ENCODE results near the gene POLDIP2. TPM values are rescaled to one million over a fixed set of nuclear protein-coding genes. Genes with fewer than 3 reads are reported as not detected.

POLDIP2 gene
- total and polyA plus RNA-seq, 2 of the 13 experiments (the other 11 are each of a cell fraction or from before 2014, with no cell fraction given) = 85.9 to 114 TPM

GRCh38 chr17:28341516-28341915 lies 15.8 kb downstream of the POLDIP2 start (continued):
- no peak for TF ChIP-seq ZNF646 (CRISPR knock-in tag; IDR thresholded peaks at IDR 0.05)

DNA sequence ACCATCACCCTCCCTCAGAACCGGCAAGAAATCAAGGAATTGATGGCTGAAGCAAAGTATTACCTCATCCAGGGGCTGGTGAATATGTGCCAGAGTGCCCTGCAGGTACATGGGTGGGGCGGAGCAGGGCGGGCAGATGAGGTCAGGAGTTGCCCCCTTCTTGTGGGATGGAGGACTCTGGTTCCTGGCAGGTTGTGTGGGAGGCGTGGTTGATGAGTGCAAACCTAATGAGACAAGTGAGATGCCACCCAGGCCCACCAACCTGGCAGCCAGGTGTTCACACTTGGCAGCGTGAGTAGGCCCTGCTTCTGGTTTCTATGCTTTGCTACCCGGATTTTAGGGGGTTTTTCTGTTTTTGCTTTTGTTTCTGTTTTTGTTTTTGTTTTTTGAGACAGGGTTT lies 17.0 kb downstream of the POLDIP2 start:
- Histone ChIP-seq H3K9ac (ENCODE audit: insufficient read depth, low read depth, low read length) (no peak overlapping the region), H3K4me2 (ENCODE audit: low read depth, low read length) (no peak overlapping the region), H3K4me3 (replicated peaks in 1 of 3; ENCODE audit: insufficient read depth in 1 of 3, low read depth in 2 of 3, low read length in 3 of 3) (no peak overlapping the region), H4K20me1 (ENCODE audit: insufficient read depth, low read length) (no peaks in the 10 kb centered on the region; the same call in 1 of the 2 replicates), H3K27me3 (ENCODE audit: control insufficient read depth in 1 of 2, insufficient read depth in 2 of 2, low read length in 2 of 2) (no peaks in the 10 kb centered on the region; a peak in 1 of 5 replicates), H3K9me3 (ENCODE audit: low read length) (no peaks in the 10 kb centered on the region), H3K4me1 (ENCODE audit: insufficient read depth, low read length) (peaks cover 17% of the 10 kb centered on the region), H3K79me2 (ENCODE audit: insufficient read depth, low read length) (peaks cover 25% of the 10 kb centered on the region), H2AFZ (ENCODE audit: low read length) (no peak overlapping the region), H3K36me3 (replicated peaks in 1 of 2; ENCODE audit: control insufficient read depth in 1 of 2, insufficient read depth in 2 of 2, low read length in 2 of 2) (peaks cover 28 to 43% of the 10 kb centered on the region in 2 experiments), H3K27ac (ENCODE audit: extremely low read length, insufficient read depth, low read length) (no peak overlapping the region)
- 90% methylated on average over 6 of the region's 6 CpGs for WGBS (ENCODE audit: low lambda C conversion rate)
- TF ChIP-seq IRX3 (CRISPR knock-in tag; IDR thresholded peaks at IDR 0.05; ENCODE audit: borderline replicate concordance, low read depth) = no peak
- TF ChIP-seq, protein P1, sequence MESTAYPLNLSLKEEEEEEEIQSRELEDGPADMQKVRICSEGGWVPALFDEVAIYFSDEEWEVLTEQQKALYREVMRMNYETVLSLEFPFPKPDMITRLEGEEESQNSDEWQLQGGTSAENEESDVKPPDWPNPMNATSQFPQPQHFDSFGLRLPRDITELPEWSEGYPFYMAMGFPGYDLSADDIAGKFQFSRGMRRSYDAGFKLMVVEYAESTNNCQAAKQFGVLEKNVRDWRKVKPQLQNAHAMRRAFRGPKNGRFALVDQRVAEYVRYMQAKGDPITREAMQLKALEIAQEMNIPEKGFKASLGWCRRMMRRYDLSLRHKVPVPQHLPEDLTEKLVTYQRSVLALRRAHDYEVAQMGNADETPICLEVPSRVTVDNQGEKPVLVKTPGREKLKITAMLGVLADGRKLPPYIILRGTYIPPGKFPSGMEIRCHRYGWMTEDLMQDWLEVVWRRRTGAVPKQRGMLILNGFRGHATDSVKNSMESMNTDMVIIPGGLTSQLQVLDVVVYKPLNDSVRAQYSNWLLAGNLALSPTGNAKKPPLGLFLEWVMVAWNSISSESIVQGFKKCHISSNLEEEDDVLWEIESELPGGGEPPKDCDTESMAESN (CRISPR knock-in tag; conservative IDR thresholded peaks at IDR 0.05) = no peak
- TF ChIP-seq SALL2 (CRISPR knock-in tag; IDR thresholded peaks at IDR 0.05) = no peak
- TF ChIP-seq, protein P2, sequence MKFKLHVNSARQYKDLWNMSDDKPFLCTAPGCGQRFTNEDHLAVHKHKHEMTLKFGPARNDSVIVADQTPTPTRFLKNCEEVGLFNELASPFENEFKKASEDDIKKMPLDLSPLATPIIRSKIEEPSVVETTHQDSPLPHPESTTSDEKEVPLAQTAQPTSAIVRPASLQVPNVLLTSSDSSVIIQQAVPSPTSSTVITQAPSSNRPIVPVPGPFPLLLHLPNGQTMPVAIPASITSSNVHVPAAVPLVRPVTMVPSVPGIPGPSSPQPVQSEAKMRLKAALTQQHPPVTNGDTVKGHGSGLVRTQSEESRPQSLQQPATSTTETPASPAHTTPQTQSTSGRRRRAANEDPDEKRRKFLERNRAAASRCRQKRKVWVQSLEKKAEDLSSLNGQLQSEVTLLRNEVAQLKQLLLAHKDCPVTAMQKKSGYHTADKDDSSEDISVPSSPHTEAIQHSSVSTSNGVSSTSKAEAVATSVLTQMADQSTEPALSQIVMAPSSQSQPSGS (CRISPR knock-in tag; IDR thresholded peaks at IDR 0.05) = no peak
- no peak for TF ChIP-seq HIVEP1 (CRISPR knock-in tag; IDR thresholded peaks at IDR 0.05)
- TF ChIP-seq KDM1A (CRISPR knock-in tag; IDR thresholded peaks at IDR 0.05) = no peak
- TF ChIP-seq SIN3B (IDR thresholded peaks at IDR 0.05; ENCODE audit: low read length) = no peak
- no peak for TF ChIP-seq SALL1 (CRISPR knock-in tag; IDR thresholded peaks at IDR 0.05)
- no peak for TF ChIP-seq MTA3 (CRISPR knock-in tag; IDR thresholded peaks at IDR 0.05)
- no peak for TF ChIP-seq ZNF775 (CRISPR knock-in tag; IDR thresholded peaks at IDR 0.05; ENCODE audit: borderline replicate concordance)
- no peak for TF ChIP-seq RORA (CRISPR knock-in tag; IDR thresholded peaks at IDR 0.05)
- no TSS peak for BruUV-seq (replicated peaks)
- ChIA-PET POLR2A (no interaction called here), CTCF (ENCODE audit: low intra/inter-chr PET ratio, low total read pairs) (no interaction called here)
- FAIRE-seq = no peak
- no peak for ATAC-seq
- in situ Hi-C loops (cut with HindIII; ENCODE audit: extremely low pct_ligation_motif_present, low pct_unique_long_range_greater_than_20kb) = no loop called here
- DNase-seq (ENCODE audit: low spot score) = no peak
- intact Hi-C loops (cut with micrococcal nuclease; ENCODE audit: unreplicated experiment) = no loop called here
